GM12873 (cell line): ENCODE data around the gene ACSF3.

Experiments
- CTCF ChIP-seq: IDR thresholded peaks from 2 replicates; pipeline ENCODE4 v1.5.1; 2012; ENCODE audit warnings: low read depth, mild to moderate bottlenecking, moderate library complexity, low read length, control low read depth; ENCODE audit not compliant: insufficient read depth; ENCODE audit errors: missing control alignments

ACSF3 gene

DNA sequence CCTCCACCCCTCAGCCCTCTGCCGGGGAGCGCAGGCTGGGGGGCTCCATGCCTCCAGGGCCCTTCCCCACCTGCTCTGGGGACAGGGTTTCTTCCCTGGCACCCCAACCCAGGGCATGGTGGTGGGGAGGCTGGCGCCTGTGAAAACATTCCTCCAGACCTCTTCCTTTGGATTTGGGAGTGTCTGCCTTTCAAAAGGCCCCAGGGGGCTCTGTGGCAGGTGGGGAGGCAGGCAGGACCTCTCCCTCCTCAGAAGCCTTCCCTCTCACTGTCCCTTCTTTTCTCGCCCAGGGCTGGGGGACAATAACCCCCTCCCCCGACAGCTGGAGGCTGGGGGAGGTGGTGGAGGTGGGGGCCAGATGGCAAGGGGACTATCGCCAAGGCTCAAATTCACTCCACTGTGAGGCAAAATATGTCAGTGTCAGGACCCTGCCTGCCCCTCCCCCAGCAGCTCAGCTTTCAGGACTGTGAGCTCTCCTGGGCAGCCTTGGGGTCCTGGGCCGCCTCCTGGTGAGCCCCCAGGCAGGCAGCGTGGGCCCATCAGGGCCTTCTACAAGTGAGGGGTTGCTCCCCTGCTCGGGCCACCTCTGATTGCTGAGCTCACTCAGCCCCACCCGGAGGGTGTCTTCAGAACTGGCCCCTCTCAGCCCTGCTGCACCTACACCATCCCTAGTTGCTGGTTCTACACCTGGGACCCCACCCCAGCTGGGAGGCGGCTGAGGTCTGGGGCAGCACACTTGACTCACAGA is 79.7 kb downstream of the ACSF3 start:
- TF ChIP-seq CTCF: no peak

DNA sequence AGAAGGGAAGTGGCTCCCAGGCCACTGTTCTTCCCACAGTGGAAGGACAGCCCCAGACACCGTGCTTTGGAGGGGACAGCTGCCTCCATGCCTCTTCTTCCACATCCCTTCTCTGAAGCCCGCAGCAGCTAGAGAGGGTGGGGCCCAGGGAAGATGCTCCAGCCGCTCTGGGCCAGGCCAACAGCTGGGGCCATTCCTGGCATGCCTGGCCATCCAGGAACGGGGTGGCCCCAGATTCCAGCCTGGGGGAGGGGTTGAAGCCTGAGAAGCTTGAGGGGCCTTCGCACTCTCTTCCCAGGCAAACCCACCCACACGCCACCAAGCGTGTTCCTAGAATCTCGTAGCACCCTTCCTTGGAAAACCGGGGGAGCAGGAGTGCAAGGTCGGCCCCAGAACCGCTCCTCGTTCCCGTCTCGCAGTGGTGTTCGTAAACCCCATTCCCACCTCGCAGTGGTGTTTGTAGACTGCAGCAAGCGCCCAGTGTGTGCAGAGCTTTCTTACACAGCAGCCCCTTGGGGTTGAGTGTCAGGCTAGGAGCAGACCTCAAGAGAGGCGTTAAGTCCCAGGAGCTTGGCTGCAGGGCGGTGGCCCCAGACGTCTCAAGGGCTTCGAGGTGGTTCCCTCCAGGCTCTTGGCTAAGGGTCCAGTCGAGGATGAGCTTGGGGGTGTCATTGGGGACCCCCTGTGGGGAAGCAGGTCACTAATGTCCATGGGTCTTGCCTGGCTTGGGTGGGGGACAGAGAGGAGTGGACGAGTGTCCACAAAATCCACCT is 80.6 kb downstream of the ACSF3 start:
- no peak for TF ChIP-seq CTCF

DNA sequence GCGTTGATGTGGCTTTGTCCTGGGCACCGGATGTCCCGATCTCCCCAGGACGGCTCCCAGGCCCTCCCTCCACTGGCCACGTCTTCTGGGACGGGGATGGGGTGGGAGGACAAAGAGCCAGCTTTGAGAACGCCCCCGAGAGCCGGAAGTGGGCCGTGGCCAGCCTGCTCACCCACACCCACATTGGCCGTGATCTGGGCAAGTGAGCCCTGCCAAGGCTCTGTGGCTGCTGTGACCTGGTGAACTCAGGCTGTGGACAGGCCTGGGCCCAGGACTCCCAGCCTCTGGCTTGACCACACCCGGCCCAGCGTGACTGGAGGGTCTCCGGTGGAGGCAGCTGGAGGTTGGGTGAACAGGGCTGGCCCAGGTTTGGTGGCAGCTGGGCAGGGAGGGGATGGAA is 81.2 kb downstream of the ACSF3 start:
- no peak for TF ChIP-seq CTCF

- TF ChIP-seq CTCF: no peak
Measured at GRCh38 chr16:89175280-89176146, 81.9 kb downstream of the ACSF3 start.

GRCh38 chr16:89176147-89176690 is 82.6 kb downstream of the ACSF3 start:
- TF ChIP-seq CTCF: no peak

- TF ChIP-seq CTCF: no peak
Measured at GRCh38 chr16:89176717-89177116, 83.1 kb downstream of the ACSF3 start.

DNA sequence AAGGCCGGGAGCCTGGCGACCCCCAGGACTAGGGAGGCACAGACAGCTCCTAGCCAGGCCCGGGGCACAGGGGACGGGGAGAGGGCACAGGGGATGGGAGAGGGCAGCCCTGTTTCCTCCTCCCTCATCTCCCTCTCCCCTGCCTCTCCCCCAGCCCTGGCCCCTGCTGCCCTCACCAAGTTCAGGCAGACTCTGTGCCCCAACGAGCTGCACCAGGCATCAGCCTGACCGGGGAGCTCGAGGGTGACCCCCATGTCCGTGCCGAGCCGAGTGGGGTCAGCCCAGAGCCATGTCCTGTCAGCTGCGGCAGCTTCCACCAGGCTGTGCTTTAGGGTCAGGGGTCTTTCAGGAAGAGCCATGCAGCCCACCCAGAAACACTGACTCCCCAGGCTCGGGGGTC is 83.8 kb downstream of the ACSF3 start:
- TF ChIP-seq CTCF: no peak
